ENCODE results near the gene PLPPR1.

GRCh38 chr9:101064206-101064605 lies 35.7 kb downstream of the PLPPR1 start:
- TF ChIP-seq CTCF (IDR thresholded peaks at IDR 0.05) = no peak
- TF ChIP-seq POLR2A (IDR thresholded peaks at IDR 0.05) = no peak
- no peak for TF ChIP-seq POLR2AphosphoS5 (IDR thresholded peaks at IDR 0.05; ENCODE audit: insufficient read depth in 1 of 2, low read depth in 1 of 2)
